ENCODE results near the gene NCBP2.
A peak's percentile ranks its signal among the peaks of the same experiment; 100 is the strongest.

NCBP2 gene

DNA sequence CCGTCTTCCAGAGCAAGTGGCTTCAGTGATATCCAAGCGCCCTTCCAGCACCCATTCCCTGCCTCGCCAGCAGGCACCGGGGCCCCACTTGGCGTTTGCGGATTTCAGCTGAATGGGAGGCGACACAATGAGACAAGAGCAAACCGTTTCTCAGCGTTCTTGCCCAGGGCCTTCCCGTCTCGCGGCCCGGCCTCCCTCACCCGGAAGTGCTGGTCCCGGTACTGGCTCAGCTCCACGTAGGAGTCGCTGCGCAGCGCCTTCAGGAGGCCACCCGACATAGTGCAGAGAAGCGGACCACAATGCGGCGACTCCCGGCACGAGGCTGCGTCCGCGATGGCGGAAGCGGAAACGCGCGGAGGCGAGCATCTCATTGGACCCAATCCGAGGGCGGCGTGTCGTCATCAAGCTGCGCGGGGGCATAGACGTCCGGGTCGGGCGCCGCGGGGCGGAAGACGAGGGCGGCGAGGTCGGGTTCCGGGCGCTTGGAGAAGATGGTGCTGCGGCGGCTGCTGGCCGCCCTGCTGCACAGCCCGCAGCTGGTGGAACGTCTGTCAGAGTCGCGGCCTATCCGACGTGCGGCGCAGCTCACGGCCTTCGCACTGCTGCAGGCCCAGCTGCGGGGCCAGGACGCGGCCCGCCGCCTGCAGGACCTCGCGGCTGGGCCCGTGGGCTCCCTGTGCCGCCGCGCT is at the start of gene NCBP2:
Gene NCBP2, minus strand, starts transcription at position 303 of the 689 bp plus-strand sequence. Its CDS starts 25 bp downstream, at position 278.
- DNase-seq = peak; percentile 97

DNA sequence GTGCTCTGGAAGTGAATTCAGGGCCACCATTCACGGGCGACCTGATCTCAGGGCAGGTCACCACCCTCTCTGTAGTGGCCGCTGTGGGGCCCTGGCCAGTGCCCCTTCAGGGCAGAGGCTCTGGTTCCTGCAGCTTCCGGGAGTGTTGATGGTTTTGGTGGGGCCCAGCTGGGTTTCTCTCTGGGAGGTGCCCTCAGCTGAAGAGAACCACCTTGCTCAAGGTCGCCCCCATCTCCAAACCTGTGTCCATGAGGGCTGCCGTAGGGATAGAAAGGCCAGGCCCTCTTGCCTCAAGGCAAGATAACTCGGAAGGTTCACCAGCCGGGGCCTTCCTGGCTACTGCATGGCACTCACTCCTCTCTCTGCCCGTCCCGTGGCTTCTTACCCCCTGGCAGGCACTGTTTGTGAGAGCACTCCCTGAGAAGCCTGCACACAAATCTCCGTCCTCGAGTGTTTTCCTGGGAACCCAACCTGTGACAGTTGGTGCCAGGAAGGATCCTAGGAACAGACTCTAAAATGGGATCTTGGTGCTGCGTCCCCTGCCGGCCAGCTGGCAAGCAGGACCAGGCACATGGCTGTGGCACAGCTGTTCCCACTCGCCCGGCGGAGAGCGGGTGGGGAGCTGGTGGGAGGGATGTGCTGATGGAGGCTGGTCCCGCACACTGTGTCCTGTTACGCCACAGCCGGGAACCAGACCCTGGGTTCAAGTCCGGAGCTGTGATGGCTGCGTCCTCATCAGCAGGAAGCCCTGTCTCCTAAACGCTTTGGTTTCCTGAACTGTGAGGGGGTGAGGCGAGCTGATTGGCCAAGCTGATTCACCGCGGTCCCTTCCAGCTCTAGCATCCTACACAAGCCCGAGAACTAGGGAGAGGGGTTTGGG is 49.5 kb upstream of the NCBP2 start:
- DNase-seq = no peak

DNA sequence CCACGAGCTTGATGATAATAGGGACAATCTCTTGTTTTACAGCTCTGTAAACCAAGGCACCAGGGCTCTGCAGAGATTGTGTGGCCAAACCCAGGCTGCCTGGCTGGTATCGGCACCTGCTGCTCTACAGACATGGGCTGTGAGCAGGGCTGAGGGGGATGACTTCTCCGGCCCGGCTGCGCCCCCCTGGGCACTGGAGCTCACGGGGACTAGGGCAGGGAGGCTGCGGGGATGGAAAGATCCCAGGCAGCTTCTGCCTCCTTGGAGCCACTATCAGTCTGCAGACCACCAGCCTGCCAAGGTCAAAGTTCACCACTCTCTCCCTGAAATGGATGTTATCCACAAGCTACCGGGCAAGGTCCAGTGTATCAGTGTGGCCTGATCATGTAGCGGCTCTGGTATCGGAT is 48.3 kb upstream of the NCBP2 start:
- no peak for DNase-seq

DNA sequence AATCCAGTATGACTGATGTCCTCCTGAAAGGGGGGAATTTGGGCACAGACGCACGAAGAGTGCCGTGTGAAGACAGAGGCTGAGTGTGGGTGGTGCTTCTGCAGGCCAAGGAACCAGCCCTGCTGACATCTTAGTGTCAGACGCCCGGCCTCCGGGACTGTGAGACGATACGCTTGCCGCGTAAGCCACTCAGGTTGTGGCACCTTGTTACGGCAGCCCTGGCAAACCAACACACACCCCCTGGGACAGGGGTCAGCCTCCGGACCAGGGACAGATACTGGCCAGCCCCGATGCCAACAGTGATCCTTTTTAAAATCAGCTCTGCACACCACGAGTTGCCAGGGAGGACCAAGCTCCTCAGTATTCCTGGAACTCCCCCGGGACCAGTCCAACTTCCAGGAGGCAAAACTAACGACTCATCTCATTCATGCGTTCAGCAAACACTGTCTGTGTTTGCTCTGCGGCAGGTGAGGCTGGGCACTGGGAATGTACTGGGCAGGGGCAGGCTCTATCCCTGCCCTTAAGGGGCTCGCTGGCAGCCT is 47.5 kb upstream of the NCBP2 start:
- DNase-seq = no peak

DNA sequence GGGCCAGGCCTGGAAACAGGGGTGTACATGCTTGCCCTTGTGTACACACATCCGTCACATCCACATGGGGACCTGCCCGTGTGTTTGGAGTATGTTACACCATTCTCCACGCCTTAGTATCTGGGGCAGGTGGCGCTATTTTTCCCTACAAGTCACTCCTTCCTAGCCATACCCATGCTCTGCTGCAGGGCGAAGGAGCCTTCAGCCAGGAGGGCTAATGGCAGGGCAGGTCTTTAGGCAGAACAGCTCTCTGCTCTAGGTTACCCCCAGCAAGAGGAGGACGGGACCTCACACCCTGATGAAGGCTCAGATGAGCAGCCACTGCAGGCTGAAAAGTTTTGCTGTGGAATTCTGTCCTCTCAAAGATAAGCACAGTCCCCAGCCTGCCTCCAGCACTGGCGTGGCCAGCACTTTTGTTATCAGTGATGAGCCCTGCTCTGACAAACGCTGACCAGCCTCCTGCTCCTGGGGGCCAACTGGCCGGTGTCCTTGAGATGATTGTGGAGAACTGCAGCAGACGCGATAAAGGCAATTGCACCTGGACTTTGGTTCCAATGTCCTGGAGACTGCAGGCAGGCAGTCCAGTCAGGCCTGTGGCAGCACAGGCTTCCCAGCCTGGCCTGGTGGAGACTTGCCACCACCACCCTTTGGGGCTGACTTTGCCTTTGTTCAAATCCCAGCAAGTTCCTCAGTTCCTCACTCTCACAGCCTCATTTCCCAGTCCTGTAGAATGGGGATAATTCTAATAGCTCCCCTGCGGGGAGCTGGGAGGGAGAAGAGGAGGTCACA is 46.1 kb upstream of the NCBP2 start:
- peak; percentile 60 for DNase-seq

DNA sequence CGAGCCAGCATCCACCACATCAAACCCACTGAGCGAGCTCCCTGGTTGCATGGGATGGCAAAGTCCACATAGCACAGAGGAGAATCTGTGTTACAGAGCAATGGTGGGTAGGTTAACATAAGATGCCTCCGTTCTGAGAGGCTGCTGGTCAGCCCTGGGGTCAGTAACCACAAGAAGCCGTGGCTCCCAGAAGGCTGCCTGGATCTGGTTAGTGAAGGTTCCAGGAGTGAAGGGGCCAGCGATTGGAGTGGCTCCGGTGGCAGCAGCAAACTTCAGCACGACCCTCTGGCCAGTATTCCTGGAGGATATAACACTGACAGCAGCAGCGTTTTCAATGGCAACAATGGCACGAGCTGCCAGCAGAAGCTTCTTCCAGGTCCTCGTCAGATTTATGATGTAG is 44.7 kb upstream of the NCBP2 start:
- no peak for DNase-seq

DNA sequence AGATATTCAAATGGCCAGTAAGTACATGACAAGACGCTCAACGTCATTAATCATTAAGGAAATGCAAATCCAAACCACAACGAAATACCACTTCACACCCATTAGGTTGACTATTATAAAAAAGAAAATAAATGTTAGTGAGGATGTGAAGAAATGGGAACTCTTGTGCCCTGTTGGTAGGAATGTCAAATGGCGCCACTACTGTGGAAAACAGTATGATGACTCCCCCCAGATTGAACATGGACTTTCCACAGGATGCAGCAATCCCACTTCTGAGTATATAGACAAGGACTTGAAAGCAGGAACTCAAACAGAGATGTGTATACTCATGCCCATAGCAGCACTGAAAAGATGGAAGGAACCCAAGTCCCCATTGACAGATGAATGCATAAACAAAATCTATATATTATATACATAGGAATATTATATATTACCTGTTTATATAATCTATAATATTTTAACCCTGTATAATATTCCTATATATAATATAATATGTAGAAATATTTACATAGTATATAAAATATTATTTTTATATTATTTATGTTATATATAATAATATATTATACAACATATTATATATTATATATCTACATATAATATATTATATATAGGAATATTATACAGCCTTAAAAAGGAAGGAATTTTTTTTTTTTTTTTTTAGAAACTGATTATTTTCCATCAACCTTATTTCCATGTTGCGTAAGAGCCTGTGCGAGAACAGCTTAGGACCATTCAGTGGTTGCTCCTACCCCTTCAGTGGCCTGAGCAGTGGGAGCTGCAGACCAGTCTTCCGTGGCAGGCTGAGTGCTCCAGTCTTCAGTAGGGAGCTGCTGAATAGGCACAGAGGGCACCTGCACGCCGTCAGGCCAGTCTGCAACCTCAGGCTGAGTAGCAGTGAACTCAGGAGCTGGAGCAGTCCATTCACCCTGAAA is 43.9 kb upstream of the NCBP2 start:
- no peak for DNase-seq

DNA sequence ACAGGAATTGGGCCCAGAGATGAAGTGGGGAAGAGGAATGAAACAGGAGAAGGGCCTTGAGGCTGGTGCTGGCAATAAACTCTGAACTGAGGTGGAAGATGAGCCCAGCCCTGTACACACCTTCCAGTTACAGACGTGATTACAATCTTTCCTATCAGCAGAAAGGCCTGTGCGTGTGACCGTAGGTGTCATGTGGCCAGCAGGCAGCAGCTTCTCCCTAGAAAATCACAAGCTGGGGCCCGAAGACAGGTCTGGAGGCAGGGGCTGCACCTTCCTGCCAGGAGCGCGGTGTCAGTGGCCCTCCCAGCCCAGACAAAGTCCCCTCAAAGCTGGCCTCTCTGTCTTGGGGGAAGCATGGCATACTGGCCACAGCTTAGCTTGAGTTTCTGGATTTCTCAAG is 43.0 kb upstream of the NCBP2 start:
- DNase-seq = no peak

DNA sequence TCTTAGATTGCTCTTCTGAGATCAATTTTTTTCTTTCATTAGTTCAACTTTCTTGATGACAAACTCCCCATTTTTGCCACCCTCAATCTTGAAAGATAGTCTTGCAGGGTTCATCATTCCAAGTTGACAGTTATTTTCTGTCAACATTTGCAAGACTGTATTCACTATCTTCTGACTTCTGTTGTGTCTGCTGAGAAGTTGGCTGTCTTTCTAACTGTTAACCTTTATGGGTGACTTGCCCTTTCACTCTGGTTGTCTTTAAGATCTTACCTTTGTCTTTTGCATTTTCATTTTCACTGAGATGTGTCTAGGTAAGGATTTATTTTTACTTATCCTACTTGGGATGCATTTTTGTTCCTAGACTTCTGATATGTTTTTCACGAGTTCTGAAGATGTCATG is 40.9 kb upstream of the NCBP2 start:
- no peak for DNase-seq

DNA sequence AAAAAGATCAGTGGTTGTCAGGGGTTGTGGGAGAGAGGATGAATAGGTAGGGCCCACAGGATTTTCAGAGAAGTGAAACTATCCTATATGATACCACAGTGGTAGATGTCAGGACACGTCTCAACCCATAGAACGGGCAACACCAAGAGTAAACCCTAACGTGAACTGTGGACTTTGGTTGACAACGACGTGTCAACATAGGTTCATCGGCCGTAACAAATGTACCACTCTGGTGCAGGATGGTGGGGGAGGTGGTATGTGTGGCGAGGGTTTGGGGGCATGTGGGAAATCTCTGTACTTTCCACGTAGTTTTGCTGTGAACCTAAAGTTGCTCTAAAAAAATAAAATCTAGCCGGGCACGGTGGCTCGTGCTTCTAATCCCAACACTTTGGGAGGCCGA is 39.3 kb upstream of the NCBP2 start:
- no peak for DNase-seq

DNA sequence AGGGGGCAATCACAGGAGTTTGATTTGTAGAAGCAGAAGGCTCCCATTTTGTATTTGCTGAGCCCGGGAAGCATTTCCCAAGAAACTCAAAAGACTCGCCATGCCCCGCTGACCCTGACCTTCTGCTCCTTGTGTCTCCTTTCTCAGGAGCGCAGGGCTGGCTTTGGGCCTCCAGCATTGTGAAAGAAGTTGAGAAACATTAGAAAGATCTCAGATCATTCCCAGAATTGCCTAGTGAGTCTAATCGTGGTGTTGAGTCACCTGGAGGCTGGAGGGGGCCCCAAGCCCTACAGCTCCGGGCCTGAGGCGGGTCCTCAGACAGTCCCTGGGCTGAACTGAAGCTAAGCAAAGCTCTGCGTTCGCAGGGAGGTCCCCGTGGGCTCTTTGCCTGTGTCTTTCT is 37.2 kb upstream of the NCBP2 start:
- no peak for DNase-seq

DNA sequence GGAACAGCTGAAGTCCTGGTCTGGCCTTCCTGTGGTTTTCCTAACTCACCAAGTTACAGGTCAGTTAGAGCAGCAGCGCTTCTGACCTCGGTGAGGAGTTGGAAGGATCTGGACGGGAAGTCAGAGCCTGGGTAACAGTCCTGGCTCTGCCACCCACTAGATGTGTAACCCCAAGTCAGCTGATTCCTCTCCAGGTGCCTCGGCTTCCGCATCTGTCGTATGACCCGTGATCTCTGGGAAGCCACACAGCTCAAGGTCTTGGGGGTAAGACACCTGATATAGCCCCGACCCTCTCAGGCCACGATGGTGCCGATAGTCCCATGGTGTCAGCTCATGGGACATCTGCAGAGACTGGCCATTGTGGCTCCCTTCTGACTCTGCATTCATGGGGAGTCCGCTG is 34.6 kb upstream of the NCBP2 start:
- DNase-seq = no peak

DNA sequence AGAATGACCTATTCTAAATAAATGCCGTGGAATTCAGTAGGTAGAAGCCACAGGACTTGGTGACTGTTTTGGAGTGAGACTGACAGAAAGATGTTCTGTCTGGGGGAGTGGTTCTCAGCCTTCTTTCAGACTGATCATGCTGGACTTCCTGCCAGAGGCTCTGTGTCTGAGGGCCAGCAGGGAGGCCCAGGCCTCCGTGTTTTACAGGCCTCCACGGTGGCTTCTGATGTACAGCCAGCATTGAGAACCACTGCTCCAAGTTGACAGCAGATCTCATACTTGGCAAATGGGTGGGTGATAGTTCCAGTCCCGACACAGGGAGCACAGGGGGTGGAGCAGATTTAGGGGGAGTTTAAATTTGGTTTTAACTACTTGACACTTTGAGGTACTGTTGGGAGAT is 33.0 kb upstream of the NCBP2 start:
- no peak for DNase-seq

DNA sequence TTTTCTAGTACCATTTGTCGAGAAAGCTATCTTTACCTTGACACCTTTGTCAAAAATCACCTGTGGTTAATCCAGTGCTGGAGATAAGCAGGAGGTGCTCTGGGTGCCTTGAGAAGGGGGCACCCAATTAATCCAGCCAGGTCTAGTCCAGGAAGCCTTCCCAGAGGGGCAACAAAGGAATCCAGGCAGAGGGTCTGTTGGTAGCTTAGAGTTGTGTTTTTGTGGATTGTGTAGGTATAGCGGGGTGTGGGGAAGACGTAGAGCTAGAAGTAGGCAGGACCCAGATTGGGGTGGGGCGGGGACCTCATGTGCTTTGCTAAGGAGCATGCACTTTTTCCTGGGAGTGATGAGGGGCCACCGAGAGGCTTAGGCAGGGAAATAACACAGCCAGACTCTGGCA is 32.3 kb upstream of the NCBP2 start:
- no peak for DNase-seq

DNA sequence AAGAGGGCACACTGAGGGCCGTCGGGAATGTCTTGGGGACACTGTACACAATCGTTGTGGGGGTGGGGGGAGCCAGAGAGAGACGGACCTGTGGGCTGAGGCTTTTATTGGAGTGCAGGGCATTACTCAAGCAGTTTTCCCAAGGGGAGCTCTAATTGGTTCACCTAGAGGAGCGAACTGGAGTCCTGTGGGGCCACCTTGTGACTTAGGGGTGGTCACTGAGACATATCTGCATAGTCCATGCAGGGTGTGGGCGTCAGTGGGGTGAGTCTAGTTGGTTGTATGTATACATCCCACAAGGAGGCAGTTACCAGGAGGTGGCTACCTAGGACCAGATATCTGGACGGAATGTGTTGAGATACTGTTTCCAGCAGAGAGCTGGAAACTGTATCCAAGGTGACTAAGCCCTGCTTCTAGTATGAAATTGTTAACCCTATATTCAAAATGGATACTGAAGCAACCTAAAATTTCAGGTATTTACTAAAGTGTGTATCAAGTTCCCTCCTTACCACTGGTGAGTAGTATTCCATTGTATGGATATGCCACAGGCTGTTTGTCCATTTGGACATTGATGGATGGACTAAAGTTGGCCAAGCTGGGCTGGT is 28.9 kb upstream of the NCBP2 start:
- peak; percentile 95 for DNase-seq

DNA sequence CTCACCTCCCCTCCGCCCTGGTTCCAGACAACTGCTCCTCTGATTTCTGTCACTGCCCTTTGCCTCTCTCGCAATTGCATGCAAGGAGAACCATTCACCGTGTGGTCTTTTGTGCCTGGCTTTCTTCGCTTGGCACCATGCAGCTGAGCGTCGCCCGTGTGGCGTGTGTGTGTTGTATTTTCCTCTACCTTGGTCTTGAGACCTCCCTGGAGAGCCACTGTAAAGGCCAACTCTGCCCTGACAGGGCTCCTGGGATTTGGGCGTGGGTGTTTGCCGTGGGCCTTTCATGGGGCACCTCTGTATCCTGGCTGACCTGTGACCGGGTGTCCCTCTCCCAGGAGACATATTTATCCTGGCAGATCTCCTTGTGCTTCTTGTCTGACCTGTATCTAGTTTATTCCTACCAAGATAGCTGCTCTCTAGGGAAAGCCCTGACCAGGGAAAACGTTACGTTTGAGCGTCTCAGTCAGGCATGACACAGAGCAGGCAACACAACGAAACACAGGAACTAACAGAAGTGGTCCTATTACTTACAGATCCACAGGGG is 28.3 kb upstream of the NCBP2 start:
- no peak for DNase-seq

DNA sequence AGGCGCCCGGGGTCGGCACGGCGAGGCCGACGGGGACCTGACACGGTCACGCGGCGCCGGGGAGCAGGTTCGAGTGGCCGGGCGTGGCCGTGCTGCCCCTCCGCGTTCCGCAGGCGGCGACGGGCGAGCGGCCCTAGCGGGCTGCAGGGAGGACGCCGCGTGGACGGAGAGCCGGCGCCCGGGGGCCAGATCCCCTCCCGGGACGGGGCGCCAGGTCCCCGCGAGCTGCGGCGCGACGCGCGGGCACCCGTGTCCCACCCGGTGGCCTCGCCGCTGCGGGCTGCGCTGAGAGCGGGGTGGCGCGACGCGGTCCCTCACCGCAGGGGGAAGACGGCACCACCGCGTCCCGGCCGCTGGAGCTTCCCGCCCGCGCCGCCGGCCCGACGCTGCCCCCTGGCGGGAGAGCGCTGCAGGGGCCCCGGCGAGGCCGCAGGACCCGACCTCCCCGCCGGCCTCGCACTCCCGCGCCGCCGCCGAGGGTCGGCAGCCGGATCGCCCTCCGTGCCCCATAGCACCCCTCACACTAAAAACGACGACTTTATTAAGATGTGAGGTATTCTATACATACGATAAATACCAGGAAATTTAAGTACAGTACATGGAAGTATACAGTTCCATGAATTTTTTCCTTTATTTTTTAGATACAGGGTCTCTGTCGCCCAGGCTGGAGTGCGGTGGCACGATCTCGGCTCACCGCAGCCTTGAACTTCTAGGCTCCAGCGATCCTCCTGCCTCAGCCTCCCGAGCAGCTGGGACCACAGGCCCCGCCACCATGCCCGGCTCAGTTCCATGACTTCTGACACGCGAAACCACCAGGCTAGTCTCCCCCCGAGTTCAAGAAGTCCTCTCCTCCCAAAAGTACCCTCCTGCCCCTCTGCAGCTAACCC is 27.6 kb upstream of the NCBP2 start:
- peak; percentile 62 for DNase-seq

DNA sequence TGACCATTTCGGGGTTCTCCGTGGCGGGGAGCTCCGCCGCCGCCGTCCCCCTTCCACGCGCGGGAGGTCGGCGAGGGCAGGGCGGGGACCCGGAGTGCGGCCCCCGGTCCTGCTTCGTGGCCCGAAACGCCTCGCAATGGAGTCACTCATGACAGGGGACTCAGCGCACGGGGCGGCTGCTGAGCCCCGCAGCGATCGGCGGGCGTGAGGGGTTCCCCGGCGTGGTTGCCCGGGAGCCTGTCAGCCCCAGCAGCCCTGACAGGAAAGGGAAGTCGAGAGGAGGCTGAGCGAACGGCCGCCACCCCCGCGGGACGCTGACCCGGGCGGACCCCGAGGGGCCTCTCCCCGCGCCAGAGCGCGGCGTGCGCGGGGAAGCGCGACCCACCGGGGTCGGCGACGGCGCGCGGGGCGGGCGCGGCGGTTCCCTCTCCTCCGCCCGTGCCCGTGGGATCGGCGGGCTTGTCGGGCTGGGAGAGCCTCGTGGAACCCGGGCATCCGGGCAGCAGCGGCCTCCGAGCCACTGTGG is 26.9 kb upstream of the NCBP2 start:
- peak; percentile 52 for DNase-seq

DNA sequence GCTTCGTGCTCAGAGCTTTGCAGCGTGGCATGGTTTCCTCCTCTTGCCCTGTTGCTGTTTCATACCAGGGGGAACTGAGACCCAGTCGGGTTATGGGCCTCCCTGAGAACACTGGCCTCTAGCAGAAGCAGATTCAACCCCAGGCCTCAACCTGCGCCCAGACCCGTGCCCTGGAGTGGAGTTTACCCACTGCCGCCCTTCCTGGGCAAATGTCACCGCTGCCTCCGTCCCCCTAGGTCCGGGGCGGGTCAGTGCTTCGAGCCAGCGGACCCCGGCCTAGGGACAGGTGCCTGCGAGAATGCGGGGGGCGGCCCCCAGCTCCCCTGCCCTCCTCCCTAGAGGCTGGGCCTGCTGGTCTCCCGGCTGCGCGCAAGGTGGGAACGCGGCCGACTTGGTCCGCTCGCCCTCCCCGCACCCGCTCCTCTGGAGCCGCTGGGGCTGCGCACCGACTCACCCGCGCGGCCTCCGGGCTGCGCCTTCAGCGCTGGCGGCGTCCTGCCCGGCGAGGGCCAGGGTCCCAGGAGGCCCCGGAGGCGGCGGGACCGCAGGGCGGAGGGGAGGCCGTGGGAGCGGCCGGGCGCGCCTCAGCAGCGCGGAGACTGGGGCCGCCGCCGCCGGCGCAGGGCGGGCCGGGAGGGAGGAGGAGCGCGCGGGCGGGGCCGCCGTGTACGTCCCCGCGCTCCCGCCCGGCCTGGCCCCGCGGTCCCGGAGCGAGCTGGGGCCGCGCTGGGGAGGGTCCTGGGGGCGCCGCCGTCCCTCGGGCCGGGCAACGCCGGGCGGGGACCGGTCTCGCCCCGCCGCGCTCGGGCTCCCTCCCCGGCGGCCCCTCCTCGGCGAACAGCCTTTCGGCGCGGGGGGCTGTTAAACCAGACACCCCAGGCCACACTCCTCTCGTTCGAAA is 26.2 kb upstream of the NCBP2 start, which contains the start of gene PIGZ:
Gene PIGZ, minus strand, starts transcription at position 601 of the 901 bp plus-strand sequence. CDS start 16,802 bp downstream, outside the sequence.
- DNase-seq = peak; percentile 61

Measured in hematopoietic multipotent progenitor cell treated with erythropoietin and hydrocortisone succinate and interleukin-3 and kit ligand, for 8 days (in vitro differentiated cells).